NCI-H510A (cell line): ENCODE results near the gene MLPH.
A peak's percentile ranks its signal among the peaks of the same experiment; 100 is the strongest.

ENCODE experiments used
- DNase-seq: peaks from one replicate; lab custom pipeline; 2025; lab: John Stamatoyannopoulos, UW

MLPH gene

DNA sequence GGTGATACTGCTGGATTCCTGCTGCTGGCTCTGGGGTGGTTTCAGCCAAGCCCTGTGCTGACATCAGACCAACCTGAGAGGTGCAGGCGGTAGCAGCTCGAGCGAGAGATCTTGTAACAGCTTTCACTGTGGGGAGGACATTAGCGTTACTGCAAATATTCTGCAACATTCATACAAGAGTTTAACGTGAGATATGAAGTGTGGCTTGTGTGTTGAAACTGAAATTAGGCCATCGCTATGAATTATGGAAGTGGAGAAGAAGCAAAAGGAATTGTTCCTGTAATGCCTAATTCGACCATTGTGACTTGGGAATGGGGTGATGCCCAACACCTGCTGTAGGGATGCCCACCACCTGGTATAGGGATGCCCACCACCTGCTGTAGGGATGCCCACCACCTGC lies 6.5 kb upstream of the MLPH start:
- no peak for DNase-seq

DNA sequence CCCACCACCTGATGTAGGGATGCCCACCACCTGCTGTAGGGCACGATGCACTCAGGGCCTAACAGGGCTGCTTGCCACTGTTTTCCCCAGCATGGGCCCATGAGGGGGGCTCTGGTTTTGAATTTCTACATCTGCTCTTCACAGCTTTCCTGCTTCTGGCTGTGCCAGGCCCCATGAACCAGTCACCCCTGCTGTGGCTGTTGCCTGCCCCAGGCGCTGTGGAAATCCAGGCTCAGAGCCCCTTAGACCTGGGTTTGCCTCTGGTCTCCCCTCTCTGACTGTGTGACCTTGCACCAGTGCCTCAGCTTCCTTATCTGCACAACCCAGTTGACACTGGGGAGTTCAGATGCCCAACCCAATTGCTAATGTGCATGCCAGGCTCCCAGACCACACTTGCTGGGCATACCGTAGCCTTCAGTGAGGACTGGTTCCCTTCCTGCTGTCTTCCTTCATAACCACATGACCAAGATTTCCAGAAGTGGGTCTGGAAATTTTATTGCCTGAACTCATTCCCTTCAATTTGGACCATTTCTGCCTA lies 6.0 kb upstream of the MLPH start:
- DNase-seq = no peak

GRCh38 chr2:237482485-237482884 lies 4.6 kb upstream of the MLPH start:
- DNase-seq = peak; percentile 92

DNA sequence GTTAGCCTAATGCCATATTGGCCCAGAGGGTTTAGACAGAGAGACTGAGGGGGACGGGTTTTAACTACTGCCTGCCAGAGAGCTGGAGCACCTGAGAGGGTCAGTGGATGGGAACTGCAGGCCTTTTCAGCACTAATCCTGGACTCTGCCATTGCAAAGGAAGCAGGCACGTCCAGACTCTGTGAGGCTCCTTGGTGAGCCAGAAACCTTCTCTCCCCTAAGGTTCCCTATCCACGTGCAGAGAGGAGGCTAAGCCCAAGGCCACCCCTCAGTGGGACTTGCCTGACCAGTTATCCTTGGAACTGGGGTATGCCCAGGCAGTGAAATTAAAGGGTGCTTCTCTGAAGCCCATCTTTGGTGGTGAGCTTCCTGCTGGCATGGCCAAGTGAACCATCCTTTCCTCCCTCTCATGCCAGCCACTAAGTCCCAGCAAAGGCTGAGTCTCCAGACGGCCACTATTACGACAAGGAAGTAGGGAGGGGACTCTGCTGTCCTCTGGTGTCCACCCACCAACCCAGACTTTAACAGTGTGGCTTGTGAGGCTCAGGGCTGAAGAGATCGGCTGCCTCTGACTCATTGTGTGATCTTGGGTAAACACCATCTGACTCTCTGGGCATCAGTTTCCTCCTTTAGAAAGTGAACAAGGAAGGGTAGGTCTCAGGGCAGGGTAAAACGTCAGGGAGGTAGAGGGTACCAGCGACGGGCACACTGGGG lies 3.9 kb upstream of the MLPH start:
- no peak for DNase-seq

- no peak for DNase-seq
Measured at GRCh38 chr2:237485304-237485703, 1.7 kb upstream of the MLPH start.

DNA sequence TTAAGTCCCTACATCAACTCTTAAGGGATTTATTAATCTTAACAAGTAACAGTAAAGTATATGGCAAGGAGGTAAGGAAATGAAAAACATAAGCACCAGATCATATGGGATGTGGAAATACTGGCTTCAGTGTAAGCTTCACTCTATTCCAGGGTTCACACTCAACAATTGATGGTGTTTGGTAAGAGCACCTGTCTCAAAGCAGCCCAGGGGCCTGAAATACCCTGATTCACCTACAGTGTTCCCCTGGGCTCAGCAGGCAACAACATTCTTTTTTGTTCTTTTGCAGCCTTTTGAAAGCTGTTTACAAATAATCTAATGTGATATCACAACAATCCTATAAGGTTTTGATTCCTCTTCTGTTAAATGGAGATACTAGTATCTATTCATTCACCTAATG lies 1.2 kb upstream of the MLPH start:
- no peak for DNase-seq

DNA sequence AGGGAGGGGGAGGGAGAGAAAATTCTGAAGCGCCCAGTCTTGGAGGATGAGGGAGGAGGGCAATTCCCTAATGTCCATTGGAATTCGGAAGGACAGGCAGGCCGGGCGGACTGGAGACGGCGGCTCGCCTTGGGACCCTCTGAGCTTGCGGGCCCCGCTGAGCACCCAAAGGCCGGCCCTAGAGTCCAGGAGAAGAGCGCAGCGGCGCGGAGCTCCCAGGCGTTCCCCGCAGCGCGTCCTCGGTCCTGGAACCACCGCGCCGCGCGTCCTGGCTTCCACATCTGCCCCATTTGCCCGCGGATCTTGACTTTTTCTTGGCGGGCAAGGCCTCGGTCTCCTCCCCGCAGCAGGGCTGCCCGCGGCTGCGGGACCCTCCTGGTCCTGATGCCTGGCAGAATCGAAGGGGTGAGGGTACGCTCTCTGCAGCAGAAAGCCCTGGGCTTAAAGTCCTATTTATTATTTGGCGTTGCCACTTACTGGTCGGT lies 675 bp upstream of the MLPH start:
- no peak for DNase-seq

GRCh38 chr2:237487496-237487895 lies 445 bp downstream of the MLPH start:
- DNase-seq = no peak

DNA sequence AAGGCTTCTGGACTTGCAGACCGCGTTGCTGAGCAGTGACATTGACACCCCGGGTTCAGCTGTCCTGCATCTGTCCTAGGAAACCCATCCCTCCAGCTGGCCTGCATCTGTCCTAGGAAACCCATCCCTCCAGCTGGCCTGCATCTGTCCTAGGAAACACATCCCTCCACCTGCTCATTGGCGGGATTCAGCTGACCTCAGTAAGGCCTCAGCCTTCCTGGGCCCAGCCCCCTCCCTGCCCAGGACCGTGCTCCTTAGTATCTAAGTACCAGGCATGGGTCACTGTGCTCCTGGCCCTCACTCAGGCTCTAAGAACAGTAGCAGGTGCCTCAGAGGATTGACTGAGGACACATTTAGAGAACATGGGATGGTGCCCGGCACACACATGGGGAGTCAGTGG lies 1.2 kb downstream of the MLPH start:
- DNase-seq = no peak

GRCh38 chr2:237488901-237489860 lies 2.1 kb downstream of the MLPH start:
- DNase-seq = no peak

DNA sequence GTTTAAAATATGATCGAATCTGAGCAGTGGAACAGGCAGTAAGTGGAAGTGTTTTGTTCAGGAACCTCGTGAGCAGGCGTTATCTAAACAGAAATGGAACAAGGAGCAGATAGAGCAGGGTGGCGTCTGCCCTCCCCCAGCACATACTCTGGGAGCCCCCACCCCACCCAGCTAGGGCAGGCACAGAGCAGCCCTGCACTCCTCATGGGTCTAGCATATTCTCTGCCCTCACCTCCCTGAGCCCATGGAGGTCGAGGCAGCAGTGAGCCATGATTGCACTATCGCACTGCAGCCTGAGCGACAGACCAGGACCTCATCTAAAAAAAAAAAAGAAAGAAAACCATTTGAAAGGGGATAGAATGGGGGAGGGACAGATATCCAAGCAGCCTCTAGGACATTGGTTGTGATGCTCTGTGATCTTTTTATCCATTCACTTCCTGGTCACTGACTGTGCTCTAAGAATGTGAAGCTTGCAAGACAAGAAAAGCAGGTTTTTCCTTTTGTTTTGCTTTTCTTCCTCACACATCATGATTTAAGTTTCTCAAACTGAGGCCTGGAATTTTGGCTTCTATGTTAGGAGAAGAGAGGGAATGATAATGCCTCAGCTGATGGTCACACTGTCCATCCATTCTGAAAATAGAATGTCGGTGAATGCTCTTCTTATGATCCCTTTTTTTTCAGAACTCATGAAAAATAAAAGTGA lies 3.1 kb downstream of the MLPH start:
- no peak for DNase-seq

DNA sequence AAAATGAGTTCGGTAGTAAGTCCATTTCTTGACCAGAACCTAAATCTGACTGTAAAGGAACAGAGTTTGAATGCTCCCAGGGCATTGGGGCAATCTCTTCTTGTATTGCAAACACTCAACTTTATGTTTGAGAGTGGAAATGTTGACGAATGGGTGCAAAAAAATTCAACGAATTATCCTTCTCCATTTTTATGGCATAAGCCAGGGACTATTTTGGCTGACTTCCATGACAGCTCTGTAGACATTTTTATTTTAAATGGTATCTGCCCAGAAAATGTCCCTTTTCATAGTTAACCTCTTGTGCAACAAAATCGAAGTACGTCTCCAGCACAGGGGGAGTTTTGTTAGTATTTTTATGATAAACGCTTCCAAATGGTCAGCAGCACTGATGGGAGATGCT lies 3.7 kb downstream of the MLPH start:
- DNase-seq = no peak

DNA sequence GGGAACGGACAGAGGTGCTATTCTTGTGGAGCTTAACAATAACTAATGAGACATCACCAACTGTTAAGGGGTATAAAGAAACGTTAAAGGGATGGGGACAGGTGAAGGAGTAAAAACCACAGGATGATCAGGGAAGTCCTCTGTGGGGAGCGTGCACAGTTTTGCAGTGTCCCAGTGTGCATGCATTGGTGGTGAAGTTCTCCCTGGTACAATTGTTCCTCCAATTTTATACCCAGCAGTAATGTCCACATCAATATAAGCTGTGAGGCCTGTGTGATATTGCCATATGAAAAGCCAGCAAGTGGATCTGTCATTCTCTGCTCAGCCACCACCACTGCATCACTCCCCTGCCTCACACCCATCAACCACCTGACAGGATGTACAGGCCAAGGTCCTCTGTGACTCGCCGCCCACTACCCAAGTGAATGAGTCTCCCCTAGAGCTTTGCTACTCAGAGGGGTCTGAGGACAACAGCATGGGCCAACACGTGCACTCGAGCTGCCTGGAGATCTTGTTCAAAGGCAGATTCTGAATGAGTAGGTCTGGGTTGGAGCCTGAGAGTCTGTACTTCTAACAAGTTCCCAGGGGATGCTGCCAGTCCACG lies 4.6 kb downstream of the MLPH start:
- no peak for DNase-seq

GRCh38 chr2:237492137-237492890 lies 5.3 kb downstream of the MLPH start:
- DNase-seq = no peak

- no peak for DNase-seq
Measured at GRCh38 chr2:237494066-237494465, 7.0 kb downstream of the MLPH start.

DNA sequence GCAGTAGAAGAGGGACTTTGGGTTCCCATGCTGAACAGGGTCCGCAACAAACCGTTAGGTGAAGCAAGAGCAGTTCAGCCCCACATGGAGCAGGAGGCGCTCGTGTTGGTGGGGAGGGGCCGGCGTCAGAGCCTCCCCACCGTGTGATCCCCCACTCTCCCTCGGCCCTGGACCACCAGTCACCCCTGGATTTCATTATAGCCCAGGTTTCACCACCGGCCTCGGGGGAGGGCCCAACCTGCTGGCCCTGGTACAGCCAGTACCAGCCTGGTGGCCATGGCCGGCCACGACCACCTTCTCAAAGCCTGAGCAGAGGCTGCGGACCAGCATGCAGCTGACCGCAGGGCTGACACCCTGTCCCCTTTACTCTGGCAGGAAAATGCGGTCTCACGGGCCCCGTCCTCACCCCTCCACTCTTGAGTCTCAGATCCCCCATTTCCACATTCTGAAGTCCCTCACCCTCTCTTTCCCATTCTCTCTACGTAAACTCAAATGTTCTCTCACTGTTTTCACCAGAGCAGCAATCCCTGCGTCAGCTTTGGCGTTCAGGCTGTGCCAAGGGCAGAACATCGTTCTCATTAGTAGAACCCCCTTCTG lies 8.6 kb downstream of the MLPH start:
- no peak for DNase-seq

DNA sequence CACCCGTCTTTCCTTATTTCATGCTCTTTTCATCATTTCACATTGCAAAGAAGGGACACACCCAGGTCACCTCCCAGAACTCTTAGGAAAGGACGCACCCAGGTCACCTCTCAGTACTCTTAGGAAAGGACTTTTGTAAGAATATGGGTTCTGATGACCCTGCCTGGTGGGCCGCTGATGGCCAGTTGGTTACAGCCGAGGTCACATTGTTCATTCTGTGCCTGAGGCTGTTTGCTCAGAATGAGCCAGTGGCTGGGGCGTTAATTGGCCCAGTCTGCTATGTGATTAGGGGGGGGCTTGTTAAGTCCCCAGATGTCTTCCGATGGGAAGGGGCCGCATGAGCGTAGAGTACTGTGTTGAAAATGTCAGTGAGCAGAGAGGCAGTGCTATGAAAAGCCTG lies 9.4 kb downstream of the MLPH start:
- DNase-seq = no peak

DNA sequence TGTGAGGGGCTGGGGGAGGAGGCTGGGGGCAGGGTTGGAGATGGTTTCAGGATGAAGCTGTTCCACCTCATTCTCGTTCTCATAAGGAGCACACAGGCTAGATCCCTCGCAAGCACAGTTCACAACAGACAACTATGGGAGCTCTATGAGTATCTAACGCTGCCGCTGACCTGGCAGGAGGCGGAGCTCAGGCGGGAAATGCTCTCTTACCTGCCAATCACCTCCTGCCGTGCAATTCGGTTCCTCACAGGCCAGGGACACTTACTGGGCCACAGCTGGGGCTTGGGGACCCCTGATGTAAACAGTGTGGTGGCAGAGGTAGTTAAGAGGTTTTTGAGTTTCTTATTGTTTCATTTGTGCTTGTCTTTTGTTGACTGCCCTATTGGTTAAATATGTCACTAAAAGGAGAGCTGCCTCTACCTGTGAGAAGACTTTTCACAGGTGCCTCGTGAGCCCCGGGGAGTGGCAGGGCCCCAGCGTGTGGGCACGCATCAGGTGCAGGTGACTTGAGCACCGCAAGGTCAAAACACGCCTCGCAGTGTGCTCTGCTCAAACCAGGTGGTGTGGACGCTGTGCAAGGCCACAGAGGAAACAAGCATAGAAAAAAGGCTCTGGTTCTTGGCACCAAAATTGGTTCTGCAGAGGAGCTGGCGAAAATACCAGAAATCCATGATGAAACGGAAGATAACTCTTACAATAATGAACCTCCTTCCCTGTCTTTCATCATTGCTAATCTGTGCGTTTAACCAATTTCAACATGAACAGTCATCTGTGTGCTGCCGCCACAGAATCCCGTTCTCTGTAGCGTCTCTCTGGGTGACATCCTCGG lies 10.2 kb downstream of the MLPH start:
- DNase-seq = no peak

DNA sequence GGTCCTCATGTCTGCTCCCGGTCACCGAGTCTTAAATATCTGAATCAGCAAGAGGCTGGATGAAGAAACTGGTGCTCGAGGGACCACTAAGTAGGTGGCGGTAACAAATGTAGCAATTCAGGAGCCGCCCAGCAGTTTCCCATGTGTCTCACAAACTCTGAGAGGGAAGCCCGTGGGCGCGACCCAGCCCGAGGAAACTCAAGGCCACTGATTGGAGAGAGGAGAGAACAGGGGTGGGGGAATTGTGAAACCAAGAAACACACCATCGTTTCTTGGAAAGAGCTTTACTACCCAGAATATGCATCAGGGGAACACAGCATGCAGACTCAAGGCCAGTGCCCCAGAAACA lies 10.8 kb downstream of the MLPH start:
- DNase-seq = no peak

- no peak for DNase-seq
Measured at GRCh38 chr2:237498341-237498740, 11.3 kb downstream of the MLPH start.
